GM18508 (cell line): Measurements from ENCODE around the gene ATE1.

Experiments
- ATAC-seq: cut with Tn5 transposase; IDR thresholded peaks from one replicate; pipeline ENCODE4 v1.9.1; 2021; ENCODE audit warnings: moderate number of reproducible peaks; ENCODE audit not compliant: insufficient read depth, unreplicated experiment

ATE1 gene

DNA sequence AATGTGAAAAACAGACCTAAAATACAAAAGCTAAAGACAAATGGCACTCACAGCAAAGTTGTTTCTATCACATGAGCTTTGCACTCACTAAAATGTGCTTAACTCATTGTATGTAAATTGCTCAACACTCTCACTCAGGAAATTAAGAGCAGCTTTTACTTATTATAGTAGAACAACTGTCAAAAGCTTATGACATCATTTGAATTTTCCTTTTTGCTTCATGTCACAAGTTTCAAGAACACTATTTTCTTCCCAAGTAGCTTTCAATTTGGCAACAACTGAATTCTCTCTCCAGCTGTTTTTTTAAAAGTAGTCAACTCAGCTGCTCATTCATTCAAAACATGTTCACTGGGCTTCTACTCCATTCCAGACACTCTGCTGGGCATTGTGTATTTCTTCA lies 46.9 kb downstream of the ATE1 start:
- ATAC-seq, result no peak

DNA sequence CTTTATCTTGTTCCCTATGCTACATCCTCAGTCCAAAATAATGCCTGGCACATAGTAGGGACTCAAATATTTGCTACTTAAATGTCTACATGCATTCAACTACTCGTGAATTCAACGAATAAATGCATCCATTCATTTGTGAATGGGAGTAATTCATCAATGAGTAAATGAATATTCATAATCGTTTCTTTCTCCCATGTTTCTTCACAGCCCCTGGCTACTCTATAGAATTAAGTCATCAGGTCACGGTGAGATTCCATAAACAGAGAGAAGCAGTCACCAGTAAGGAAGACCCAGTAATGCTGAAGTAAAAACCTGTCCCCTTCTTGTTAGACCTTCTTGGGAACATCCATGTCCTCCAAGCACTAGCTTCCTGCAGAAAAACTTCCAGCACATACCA lies 48.4 kb downstream of the ATE1 start:
- no peak for ATAC-seq

- ATAC-seq, result no peak
Observed at GRCh38 chr10:121873236-121873635, 54.6 kb downstream of the ATE1 start.

DNA sequence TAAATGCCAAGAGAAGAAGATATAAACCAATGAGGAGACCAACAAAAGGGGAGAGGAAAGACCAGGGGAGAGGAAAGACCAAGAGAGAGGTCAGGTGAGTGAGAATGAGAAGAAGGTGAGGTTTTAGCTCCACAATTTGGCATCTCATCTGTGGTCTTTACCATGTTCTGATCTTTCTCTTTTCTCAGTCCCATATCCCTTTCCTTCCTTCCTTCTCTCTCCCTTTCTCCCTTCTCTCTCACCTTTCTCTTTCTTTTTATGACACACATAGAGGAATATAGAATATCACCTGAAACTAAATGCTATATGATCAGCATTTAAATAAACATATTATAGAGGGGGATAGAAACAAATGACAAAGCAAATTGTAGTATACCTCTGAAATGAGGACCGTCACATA lies 57.4 kb downstream of the ATE1 start:
- ATAC-seq, result no peak

GRCh38 chr10:121865554-121865953 lies 62.3 kb downstream of the ATE1 start:
- no peak for ATAC-seq

- ATAC-seq, result no peak
Observed at GRCh38 chr10:121864653-121865052, 63.2 kb downstream of the ATE1 start.

DNA sequence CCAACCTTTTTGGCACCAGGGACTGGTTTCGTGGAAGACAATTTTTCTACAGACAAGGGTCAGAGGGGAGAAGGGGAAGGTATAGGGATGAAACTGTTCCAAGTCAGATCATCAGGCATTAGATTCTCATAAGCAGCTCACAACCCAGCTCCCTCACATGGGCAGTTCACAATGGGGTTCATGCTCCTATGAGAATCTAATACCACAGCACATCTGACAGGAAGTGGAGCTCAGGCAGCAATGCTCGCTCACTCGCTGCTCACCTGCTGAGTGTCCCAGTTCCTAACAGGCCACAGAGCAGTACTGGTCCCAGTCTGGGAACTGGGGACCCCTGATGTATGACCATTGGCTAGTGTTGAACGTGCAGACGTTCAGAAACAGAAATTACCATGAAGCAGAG lies 63.7 kb downstream of the ATE1 start:
- no peak for ATAC-seq

DNA sequence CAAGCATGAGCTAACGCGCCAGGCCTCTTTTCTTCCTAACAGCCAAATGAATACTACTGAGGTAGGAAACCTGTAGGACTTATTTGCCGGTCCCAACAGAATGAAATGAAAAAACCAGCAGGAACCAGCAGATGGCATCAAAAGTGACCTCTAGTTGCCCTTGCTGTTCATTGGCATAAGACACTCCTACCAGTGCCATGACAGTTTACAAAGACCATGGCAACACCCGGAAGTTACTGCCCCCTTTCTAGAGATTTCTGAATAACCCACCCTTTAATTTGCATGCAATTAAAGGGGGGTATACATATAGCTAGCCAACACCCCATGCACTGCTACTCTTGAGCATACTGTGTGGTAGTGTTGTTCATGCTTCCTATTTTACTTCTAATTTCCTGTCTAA lies 65.2 kb downstream of the ATE1 start:
- no peak for ATAC-seq

GRCh38 chr10:121862042-121862441 lies 65.8 kb downstream of the ATE1 start:
- no peak for ATAC-seq

DNA sequence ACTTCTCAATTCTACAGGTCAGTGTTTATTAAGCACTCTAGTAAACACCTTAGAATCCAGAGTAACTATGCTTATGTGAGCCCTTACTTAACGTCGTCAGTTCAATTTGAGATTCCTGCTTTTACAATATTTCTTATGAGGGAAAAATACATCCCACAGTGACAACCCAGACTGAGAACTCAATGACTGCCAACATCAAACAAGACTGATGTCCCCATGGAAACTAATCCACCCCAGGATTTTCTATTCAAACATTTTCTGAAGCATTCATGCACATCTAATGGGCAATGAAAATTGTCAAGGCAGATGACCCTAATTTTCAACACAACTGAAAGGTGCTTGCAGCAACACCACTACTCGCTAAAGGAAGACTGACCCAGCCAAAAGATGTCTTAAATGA lies 67.0 kb downstream of the ATE1 start:
- ATAC-seq, result no peak

DNA sequence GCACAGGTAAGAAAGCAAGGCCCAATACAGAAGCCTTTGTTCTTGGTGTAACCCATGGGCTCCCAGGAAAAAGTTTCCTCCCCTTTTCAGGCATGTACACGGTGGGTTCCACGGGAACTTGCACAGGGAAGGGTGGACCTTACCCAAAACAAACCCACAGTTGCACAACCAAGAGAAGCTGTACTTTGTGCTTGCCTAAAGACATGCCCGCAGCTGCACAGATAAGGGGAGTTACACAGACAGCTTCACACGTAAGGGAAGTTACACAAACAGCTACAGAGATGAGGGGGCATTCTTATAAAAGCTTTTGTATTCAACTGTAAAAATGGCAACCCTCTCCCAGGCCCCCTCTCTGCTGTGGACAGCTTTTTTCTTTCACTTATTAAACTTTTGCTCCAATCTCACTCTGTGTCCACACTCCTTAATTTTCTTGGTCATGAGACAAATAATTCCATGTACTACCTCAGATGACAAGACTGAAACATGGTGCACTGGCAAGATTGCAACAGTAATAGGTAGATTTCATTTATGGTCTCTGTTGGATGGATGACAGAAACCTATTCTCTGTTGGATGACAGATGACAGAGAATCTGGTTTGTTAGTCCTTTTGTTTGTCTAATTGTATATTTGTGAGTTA lies 72.9 kb downstream of the ATE1 start:
- no peak for ATAC-seq

DNA sequence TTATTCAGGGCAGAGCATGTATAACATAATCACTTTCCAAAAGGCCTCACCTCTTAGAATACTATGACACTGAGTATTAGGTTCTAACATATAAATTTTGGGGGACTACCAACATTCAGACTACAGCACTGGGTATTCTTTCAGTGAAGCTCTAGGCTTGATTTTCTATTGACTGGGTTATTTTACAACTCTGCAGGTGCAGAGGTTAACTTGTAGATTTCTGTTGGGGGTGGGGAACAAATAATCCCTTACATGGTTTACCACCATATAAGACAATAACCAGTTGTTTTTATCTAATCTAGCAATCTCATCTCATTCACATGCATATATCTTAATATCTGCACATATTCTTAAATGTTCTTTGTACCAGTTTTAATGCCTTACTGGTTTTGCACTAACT lies 73.9 kb downstream of the ATE1 start:
- ATAC-seq, result no peak

- ATAC-seq, result no peak
Observed at GRCh38 chr10:121851786-121852185, 76.0 kb downstream of the ATE1 start.

DNA sequence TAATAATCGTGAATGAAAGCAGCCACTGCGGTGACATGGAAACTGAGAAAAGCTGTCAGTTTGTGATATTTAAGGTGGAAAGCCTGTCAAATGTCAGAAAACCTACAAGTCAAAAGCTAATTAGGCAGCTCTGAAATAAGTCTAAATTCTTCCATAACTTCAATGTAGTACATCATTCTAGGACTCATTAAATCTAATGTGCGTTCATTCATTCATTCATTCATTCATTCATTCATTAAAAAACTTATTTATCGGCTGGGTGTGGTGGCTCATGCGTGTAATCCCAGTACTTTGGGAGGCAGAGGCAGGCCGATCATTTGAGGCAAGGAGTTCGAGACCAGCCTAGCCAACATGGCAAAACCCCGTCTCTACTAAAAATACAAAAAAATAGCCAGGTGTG lies 79.7 kb downstream of the ATE1 start:
- ATAC-seq, result no peak

DNA sequence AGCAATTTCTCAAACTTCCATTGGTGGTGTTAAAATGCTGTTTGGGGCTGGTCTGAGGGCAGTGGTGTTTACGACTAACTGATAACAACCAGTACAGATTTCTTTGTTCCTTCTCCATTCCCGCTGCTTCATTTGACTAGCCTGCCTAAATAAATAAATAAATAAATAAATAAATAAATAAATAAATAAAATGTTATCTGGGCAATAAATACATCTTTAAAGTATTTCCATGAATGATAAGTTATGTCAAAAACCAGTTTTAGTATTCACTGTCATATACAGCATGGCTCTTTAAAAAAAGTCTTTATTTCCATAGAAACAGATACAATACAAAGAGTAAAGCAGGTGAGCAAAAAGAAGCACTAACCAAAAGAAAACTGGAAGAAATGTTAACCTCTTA lies 81.3 kb downstream of the ATE1 start:
- ATAC-seq, result no peak

- no peak for ATAC-seq
Observed at GRCh38 chr10:121845044-121845784, 82.6 kb downstream of the ATE1 start.

DNA sequence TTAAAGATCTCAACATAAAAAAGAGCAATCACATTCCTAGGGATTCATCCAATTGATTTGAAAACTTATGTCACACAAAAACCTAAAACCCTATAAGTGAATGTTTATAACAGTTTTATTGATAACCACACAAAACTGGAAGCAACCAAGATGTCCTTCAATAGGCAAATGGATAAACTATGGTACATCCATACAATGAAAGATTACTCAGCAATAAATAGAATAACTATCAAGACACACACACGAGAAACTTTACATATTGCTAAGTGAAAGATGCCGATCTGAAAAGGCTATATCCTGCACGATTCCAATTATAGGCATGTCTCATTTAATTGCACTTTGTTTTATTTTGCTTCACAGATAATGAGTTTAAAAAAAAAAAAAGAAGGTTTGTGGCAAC lies 83.3 kb downstream of the ATE1 start:
- ATAC-seq, result no peak

DNA sequence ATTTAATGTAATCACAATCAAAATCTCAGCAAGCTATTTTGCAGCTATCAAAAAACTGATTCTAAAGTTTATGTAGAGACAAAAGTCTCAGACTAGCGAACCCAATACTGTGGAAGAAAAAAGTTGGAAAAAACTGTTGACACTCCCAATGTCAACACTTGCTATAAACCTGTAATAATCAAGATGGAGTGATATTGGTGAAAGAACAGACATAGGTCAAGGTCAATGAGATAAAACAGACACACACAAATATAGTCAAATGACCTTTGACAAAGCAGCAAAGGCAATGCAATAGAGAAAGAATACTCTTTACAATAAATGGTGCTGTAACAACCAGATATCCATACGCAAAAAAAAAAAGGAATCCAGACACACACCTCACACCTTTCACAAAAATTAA lies 84.5 kb downstream of the ATE1 start:
- no peak for ATAC-seq

GRCh38 chr10:121841862-121842261 lies 86.0 kb downstream of the ATE1 start:
- ATAC-seq, result no peak

DNA sequence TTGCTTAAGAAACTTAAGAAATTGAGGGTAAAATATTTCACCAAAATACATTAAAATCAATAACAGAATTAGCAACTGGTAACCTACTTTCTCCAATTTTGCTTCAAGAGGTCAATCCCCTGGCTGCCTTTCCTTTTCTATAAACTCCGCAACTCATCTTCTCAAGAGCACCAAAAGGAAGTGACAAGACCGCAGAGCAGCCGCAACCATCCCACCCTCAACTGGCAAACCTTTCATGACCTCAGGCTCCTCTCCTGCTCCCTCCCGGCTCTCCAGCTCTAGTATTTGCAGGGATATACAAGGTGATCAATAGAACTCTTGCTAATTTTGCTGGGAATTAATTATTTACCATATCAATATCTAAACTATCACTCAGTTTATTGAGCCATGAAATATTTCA lies 88.9 kb downstream of the ATE1 start:
- ATAC-seq, result no peak

GRCh38 chr10:121838149-121838548 lies 89.7 kb downstream of the ATE1 start:
- no peak for ATAC-seq

- no peak for ATAC-seq
Observed at GRCh38 chr10:121836171-121836570, 91.7 kb downstream of the ATE1 start.
